HG03342 (cell line): ENCODE results near the gene ITFG1.
A peak's percentile ranks its signal among the peaks of the same experiment; 100 is the strongest.
"Not testable (repeated sequence)": the region's sequence is repeated elsewhere in the genome, so short reads cannot be mapped to it uniquely, and the experiment has no call there.

Experiments used
- ATAC-seq: cut with Tn5 transposase; IDR thresholded peaks from one replicate; pipeline ENCODE4 v1.9.1; 2021; ENCODE audit warnings: mild to moderate bottlenecking, moderate library complexity; ENCODE audit not compliant: unreplicated experiment

ITFG1 gene

GRCh38 chr16:47473792-47474191 is 12.9 kb upstream of the ITFG1 start:
- ATAC-seq = no peak

- not testable (repeated sequence) for ATAC-seq
Observed at GRCh38 chr16:47473004-47473403, 12.1 kb upstream of the ITFG1 start.

GRCh38 chr16:47470810-47471209 is 9.9 kb upstream of the ITFG1 start:
- ATAC-seq = no peak

GRCh38 chr16:47470211-47470610 is 9.3 kb upstream of the ITFG1 start:
- ATAC-seq = no peak

GRCh38 chr16:47469227-47469626 is 8.4 kb upstream of the ITFG1 start:
- no peak for ATAC-seq

- not testable (repeated sequence) for ATAC-seq
Observed at GRCh38 chr16:47468070-47468689, 7.3 kb upstream of the ITFG1 start.

- ATAC-seq = no peak
Observed at GRCh38 chr16:47467501-47467900, 6.6 kb upstream of the ITFG1 start.

- ATAC-seq = no peak
Observed at GRCh38 chr16:47465919-47466630, 5.2 kb upstream of the ITFG1 start.

- no peak for ATAC-seq
Observed at GRCh38 chr16:47463771-47464624, 3.1 kb upstream of the ITFG1 start.

GRCh38 chr16:47461598-47462266 is 869 bp upstream of the ITFG1 start:
- peak; percentile 39 for ATAC-seq

GRCh38 chr16:47460359-47460710 is 528 bp downstream of the ITFG1 start:
- no peak for ATAC-seq

- ATAC-seq = no peak
Observed at GRCh38 chr16:47459603-47460002, 1.3 kb downstream of the ITFG1 start.

GRCh38 chr16:47458331-47458730 is 2.5 kb downstream of the ITFG1 start:
- no peak for ATAC-seq

GRCh38 chr16:47449788-47450187 is 11.1 kb downstream of the ITFG1 start:
- ATAC-seq = no peak

- no peak for ATAC-seq
Observed at GRCh38 chr16:47448830-47449575, 11.9 kb downstream of the ITFG1 start.

GRCh38 chr16:47446431-47446830 is 14.4 kb downstream of the ITFG1 start:
- no peak for ATAC-seq

- not testable (repeated sequence) for ATAC-seq
Observed at GRCh38 chr16:47442884-47443283, 18.0 kb downstream of the ITFG1 start.

- ATAC-seq = not testable (repeated sequence)
Observed at GRCh38 chr16:47440066-47440465, 20.8 kb downstream of the ITFG1 start.

GRCh38 chr16:47434274-47434673 is 26.6 kb downstream of the ITFG1 start:
- not testable (repeated sequence) for ATAC-seq

- ATAC-seq = no peak
Observed at GRCh38 chr16:47431960-47432359, 28.9 kb downstream of the ITFG1 start.

- no peak for ATAC-seq
Observed at GRCh38 chr16:47426806-47427205, 34.1 kb downstream of the ITFG1 start.
